CD8-positive, alpha-beta memory T cell (primary cell): ENCODE results near the gene KLLN. TPM values are rescaled to one million over a fixed set of nuclear protein-coding genes. Genes with fewer than 3 reads are reported as not detected.

Experiments used
- CTCF ChIA-PET: fragments of 350-600 bp; sonication (Branson Sonifier 250); formaldehyde crosslinking; loops from one replicate; lab custom pipeline; 2021; ENCODE audit warnings: antibody characterized with exemption; lab: Charles Lee
- POLR2A ChIA-PET: fragments of 350-600 bp; sonication (Branson Sonifier 250); formaldehyde crosslinking; loops from one replicate; lab custom pipeline; 2021; ENCODE audit warnings: antibody characterized with exemption; lab: Charles Lee
- DNase-seq, 5 donors: peaks; one replicate each; pipeline versions ENCODE4 v3.0.0 to v3.0.0-alpha.2; 2020 to 2022; ENCODE audit warnings: mixed read lengths in 1 of 5
- H3K27ac ChIP-seq: one replicate; pipeline ENCODE4 v1.7.0; 2013; ENCODE audit warnings: low read depth, mild to moderate bottlenecking, low read length, moderate library complexity
- H3K27me3 ChIP-seq: 2 replicates; pipeline ENCODE4 v1.7.0; 2013; ENCODE audit warnings: low read length, mild to moderate bottlenecking; ENCODE audit not compliant: insufficient read depth, poor library complexity, severe bottlenecking
- H3K36me3 ChIP-seq: 2 replicates; pipeline ENCODE4 v1.7.0; 2013; ENCODE audit warnings: mild to moderate bottlenecking, low read length, moderate library complexity; ENCODE audit not compliant: insufficient read depth
- H3K4me1 ChIP-seq: 2 replicates; pipeline ENCODE4 v1.7.0; 2013; ENCODE audit warnings: mild to moderate bottlenecking, low read length, moderate library complexity; ENCODE audit not compliant: insufficient read depth
- H3K4me3 ChIP-seq: 2 replicates; pipeline ENCODE4 v1.7.0; 2013; ENCODE audit warnings: mild to moderate bottlenecking, low read length
- H3K9me3 ChIP-seq: 2 replicates; pipeline ENCODE4 v1.7.0; 2013; ENCODE audit warnings: mild to moderate bottlenecking, low read length
- H3K27ac Mint-ChIP-seq, 8 donors: one replicate each; pipeline ENCODE4 v1.8.0; 2020 to 2021; ENCODE audit warnings: mixed read lengths in 8 of 8, mild to moderate bottlenecking in 6 of 8, inconsistent platforms in 3 of 8, moderate library complexity in 3 of 8
- H3K27me3 Mint-ChIP-seq, 2 donors: one replicate each; pipeline ENCODE4 v1.8.0; 2020 to 2021; ENCODE audit warnings: mixed read lengths in 2 of 2, mild to moderate bottlenecking in 1 of 2, moderate library complexity in 1 of 2
- H3K36me3 Mint-ChIP-seq, 3 donors: one replicate each; pipeline ENCODE4 v1.8.0; 2020 to 2021; ENCODE audit warnings: mixed read lengths in 3 of 3, inconsistent platforms in 1 of 3, mild to moderate bottlenecking in 1 of 3
- H3K4me1 Mint-ChIP-seq, 3 donors: one replicate each; pipeline ENCODE4 v1.8.0; 2020 to 2021; ENCODE audit warnings: mixed read lengths in 3 of 3, inconsistent platforms in 1 of 3, mild to moderate bottlenecking in 1 of 3
- H3K4me3 Mint-ChIP-seq, 7 donors: one replicate each; pipeline ENCODE4 v1.8.0; 2020 to 2021; ENCODE audit warnings: mixed read lengths in 7 of 7, mild to moderate bottlenecking in 6 of 7, moderate library complexity in 4 of 7, inconsistent platforms in 2 of 7
- H3K9me3 Mint-ChIP-seq, 5 donors: one replicate each; pipeline ENCODE4 v1.8.0; 2020 to 2022; ENCODE audit warnings: mixed read lengths in 5 of 5, mild to moderate bottlenecking in 3 of 5, moderate library complexity in 2 of 5, inconsistent platforms in 1 of 5
- polyA plus RNA-seq: library from polyadenylated mRNA; unstranded; fragments of 300-500 nt; fragmentation: Illumina TruSeq; gene quantifications from one replicate; pipeline ENCODE4 v1.2.3, GENCODE V29; 2021
- total RNA-seq, 2 experiments: library from RNA; stranded (reverse); gene quantifications; one replicate each; pipeline ENCODE4 v1.2.3, GENCODE V29; 2021

KLLN gene
- total and polyA plus RNA-seq, 3 experiments from 2014 or later, result 0.39 to 1.1 (median 0.80) TPM

- Histone ChIP-seq H3K27ac (peak overlapping the region; percentile 86), H3K4me1 (peaks cover 39% of the 10 kb centered on the region), H3K27me3 (no peaks in the 10 kb centered on the region), H3K4me3 (peak overlapping the region; percentile 70), H3K9me3 (no peaks in the 10 kb centered on the region), H3K36me3 (no peaks in the 10 kb centered on the region)
- CTCF ChIA-PET, result interaction anchor here (0.6 to 3.3 kb wide), 10 partner anchors 10 to 742 kb away, joined by 3 to 24 read pairs (median 3); partner anchors contain the start of genes KLLN and PTEN
- peak; percentile 39 to 79 (median 62) for DNase-seq
- Mint-ChIP-seq H3K4me3 (peak overlapping the region; percentile 87 to 99 (median 94)), H3K9me3 (no peaks in the 10 kb centered on the region), H3K27ac (peak overlapping the region; percentile 95 to 100 (median 99)), H3K4me1 (peaks cover 41 to 51% (median 48%) of the 10 kb centered on the region in 3 donors), H3K27me3 (peaks cover 2 to 3% of the 10 kb centered on the region in 2 donors), H3K36me3 (peaks cover 0 to 21% (median 2%) of the 10 kb centered on the region in 3 donors)
- POLR2A ChIA-PET, result interaction anchor here (0.6 to 2.5 kb wide), 11 partner anchors 8 to 848 kb away, joined by 3 to 35 read pairs (median 3); partner anchors contain the start of genes KLLN, PTEN and RNLS
Observed at GRCh38 chr10:87818505-87819288, 44.6 kb downstream of the KLLN start.

DNA sequence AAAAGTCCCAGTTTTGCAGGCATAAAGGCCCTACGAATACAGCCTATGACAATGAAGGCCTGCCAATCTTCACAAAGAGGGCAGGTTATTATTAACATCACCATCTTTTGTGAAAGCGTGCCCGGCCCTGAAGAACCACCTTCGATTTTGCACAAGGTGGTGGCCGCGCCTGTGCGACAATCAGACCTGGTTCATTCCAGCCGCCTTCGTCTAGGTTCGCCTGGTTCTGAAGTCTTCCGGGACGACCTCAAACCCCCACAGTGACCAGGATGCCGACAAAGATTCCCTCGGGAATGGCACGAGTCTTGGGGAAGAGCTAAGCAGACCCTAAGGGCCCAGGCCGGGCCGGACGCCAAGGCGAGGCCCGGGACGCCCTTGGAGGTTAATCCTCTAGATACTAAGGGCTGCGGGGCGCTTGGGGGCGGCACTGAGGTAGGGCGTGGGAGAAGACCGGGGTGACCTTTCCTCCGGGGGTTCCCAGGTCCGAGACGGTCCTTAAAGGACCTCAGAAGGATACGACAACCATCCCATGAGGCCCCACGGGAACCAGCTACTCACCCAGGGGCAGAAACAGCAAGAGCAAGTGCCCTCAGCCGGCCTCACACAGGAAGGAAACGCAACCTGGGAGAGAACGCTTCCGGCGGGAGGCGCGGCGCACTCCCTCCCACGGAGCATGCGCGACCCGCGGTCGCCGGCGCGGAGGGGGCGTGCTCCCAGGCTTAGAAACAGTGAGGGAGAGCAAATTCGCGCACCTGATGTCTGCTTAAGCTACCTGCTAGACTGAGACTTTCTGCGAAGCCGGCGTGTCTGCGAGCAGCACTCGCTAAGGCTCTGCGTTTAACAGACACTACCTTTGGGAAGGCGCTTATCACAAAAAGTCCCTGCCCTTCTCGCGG is 45.5 kb downstream of the KLLN start, which contains the start of gene ATAD1:
ATAD1 (minus strand) TSS at position 618 of the 896 bp plus-strand sequence. CDS start 3,627 bp downstream, outside the sequence.
- Histone ChIP-seq H3K4me3 (peak within 1 kb of the TSS; percentile 70), H3K36me3 (no peaks in the 10 kb centered on the region), H3K27ac (peak within 1 kb of the TSS; percentile 86), H3K27me3 (no peaks in the 10 kb centered on the region), H3K4me1 (peaks cover 39% of the 10 kb centered on the region), H3K9me3 (no peaks in the 10 kb centered on the region)
- Mint-ChIP-seq H3K9me3 (no peaks in the 10 kb centered on the region), H3K27me3 (peaks cover 2 to 3% of the 10 kb centered on the region in 2 donors), H3K36me3 (peaks cover 0 to 22% (median 2%) of the 10 kb centered on the region in 3 donors), H3K4me1 (peaks cover 41 to 52% (median 48%) of the 10 kb centered on the region in 3 donors), H3K27ac (peak within 1 kb of the TSS; percentile 95 to 100 (median 99)), H3K4me3 (peak within 1 kb of the TSS; percentile 87 to 99 (median 94))
- CTCF ChIA-PET, result interaction anchor here (0.9 to 3.3 kb wide), 6 partner anchors 12 to 45 kb away, joined by 3 to 24 read pairs (median 4); partner anchors contain the start of genes KLLN and PTEN
- peak; percentile 82 to 93 (median 90) for DNase-seq
- POLR2A ChIA-PET, result interaction anchor here (0.6 to 2.5 kb wide), 9 partner anchors 12 to 847 kb away, joined by 3 to 35 read pairs (median 3); partner anchors contain the start of genes KLLN, PTEN and RNLS

- H3K36me3 Mint-ChIP-seq, result peaks cover 0 to 28% (median 2%) of the 10 kb centered on the region in 3 donors
- Histone ChIP-seq H3K9me3 (no peaks in the 10 kb centered on the region), H3K27me3 (no peaks in the 10 kb centered on the region), H3K4me3 (peak overlapping the region; percentile 70), H3K27ac (peak overlapping the region; percentile 86), H3K36me3 (no peaks in the 10 kb centered on the region), H3K4me1 (peaks cover 39% of the 10 kb centered on the region)
- peaks cover 41 to 55% (median 49%) of the 10 kb centered on the region in 3 donors for H3K4me1 Mint-ChIP-seq
- H3K27me3 Mint-ChIP-seq, result peaks cover 2 to 3% of the 10 kb centered on the region in 2 donors
- ChIA-PET POLR2A (no interaction called here), CTCF (interaction anchor here (3.3 kb wide), 1 partner anchor 45 kb away, joined by 24 read pairs; the partner anchor contains the start of genes KLLN and PTEN)
- no peaks in the 10 kb centered on the region for H3K9me3 Mint-ChIP-seq
- peak overlapping the region; percentile 87 to 99 (median 94) for H3K4me3 Mint-ChIP-seq
- no peak for DNase-seq
- H3K27ac Mint-ChIP-seq, result peak overlapping the region; percentile 95 to 100 (median 99)
Observed at GRCh38 chr10:87816898-87817608, 46.3 kb downstream of the KLLN start.

DNA sequence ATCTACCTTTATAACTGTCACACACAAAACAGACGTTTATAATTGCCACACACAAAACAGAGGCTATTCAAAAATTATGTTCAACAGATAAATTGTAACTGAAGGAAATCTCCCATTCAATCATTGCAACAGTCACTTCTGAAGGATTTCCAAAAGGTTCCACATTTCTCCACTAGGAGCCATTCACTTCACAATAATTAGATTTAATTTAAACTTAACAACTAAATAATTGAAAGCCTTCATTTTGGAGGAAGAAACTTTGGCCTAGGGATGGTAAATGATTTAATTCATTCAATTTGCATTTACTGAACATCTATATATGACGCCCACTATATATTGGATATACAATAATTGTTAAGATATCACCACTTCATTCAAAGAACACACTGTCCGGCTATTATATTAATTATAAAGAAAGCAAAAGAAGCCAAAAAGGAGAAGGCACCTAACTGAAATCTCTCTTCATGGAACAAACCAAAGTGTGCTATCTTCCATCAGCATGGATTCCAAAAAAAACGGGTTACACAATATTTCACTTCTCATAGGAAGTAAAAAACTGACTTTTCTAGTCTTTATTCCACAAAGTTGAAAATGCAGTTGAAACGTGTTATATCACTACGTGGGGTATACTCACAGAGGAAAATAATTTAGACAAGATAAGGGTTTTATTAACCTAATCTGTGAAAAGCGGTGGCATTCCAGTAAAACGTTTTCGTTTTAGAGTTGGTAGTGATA is 47.0 kb downstream of the KLLN start:
- H3K9me3 Mint-ChIP-seq, result no peaks in the 10 kb centered on the region
- CTCF ChIA-PET, result interaction anchor here (3.3 kb wide), 1 partner anchor 46 kb away, joined by 24 read pairs; the partner anchor contains the start of genes KLLN and PTEN

More for the DNA sequence above, 47.0 kb downstream of the KLLN start:
- Histone ChIP-seq H3K27me3 (no peaks in the 10 kb centered on the region), H3K9me3 (no peaks in the 10 kb centered on the region), H3K27ac (peak overlapping the region; percentile 86), H3K36me3 (peaks cover 4% of the 10 kb centered on the region), H3K4me1 (peaks cover 39% of the 10 kb centered on the region), H3K4me3 (peak overlapping the region; percentile 70)
- peaks cover 48 to 62% (median 56%) of the 10 kb centered on the region in 3 donors for H3K4me1 Mint-ChIP-seq
- no peak for DNase-seq
- peak overlapping the region; percentile 87 to 99 (median 94) for H3K4me3 Mint-ChIP-seq
- peak overlapping the region in 7 of 8 donors; percentile 95 to 100 (median 99) for H3K27ac Mint-ChIP-seq
- peaks cover 7 to 35% (median 9%) of the 10 kb centered on the region in 3 donors for H3K36me3 Mint-ChIP-seq
- POLR2A ChIA-PET, result interaction anchor here (1.4 kb wide), 1 partner anchor 46 kb away, joined by 6 read pairs; no protein-coding TSS in a partner anchor
- H3K27me3 Mint-ChIP-seq, result peaks cover 0 to 2% of the 10 kb centered on the region in 2 donors

Other genes starting within 250 kb of the KLLN start
- under 1 TPM; 0.18 to 0.46 TPM for gene PAPSS2, start 203.7 kb downstream of the KLLN start, total RNA-seq
- 0.08 TPM for gene PAPSS2, start 203.7 kb downstream of the KLLN start, polyA plus RNA-seq
- 10 to 100 TPM; 60.7 to 62.3 TPM for gene ATAD1, start 45.3 kb downstream of the KLLN start, total RNA-seq
- gene ATAD1, start 45.3 kb downstream of the KLLN start, polyA plus RNA-seq, result 47.2 TPM
- 10 to 100 TPM; 49.5 to 50.6 TPM for gene PTEN, start 92 bp upstream of the KLLN start, total RNA-seq
- gene PTEN, start 92 bp upstream of the KLLN start, polyA plus RNA-seq, result 29.1 TPM